GM19193 (cell line): ENCODE data around the gene DCST1.

ENCODE experiments used
- POLR2A ChIP-seq: IDR thresholded peaks from 4 replicates; pipeline ENCODE4 v1.6.1; 2011; ENCODE audit not compliant: insufficient read depth, insufficient read length; ENCODE audit errors: extremely low read depth

The DCST1 gene

GRCh38 chr1:154999571-155000410 is 33.8 kb upstream of the DCST1 start:
- no peak for TF ChIP-seq POLR2A

GRCh38 chr1:155000411-155000725 is 33.3 kb upstream of the DCST1 start:
- TF ChIP-seq POLR2A, result no peak

GRCh38 chr1:155000726-155001424 is 32.7 kb upstream of the DCST1 start:
- peak; percentile 65 for TF ChIP-seq POLR2A

- no peak for TF ChIP-seq POLR2A
Measured at GRCh38 chr1:155001425-155001674, 32.3 kb upstream of the DCST1 start.

- no peak for TF ChIP-seq POLR2A
Measured at GRCh38 chr1:155001675-155002463, 31.8 kb upstream of the DCST1 start.

- no peak for TF ChIP-seq POLR2A
Measured at GRCh38 chr1:155002464-155003226, 31.0 kb upstream of the DCST1 start, which contains the start of gene ZBTB7B. TSS of gene ZBTB7B (plus strand) at chr1:155002802. CDS start at chr1:155014661, 11,859 bp downstream.

GRCh38 chr1:155003227-155003765 is 30.3 kb upstream of the DCST1 start:
- no peak for TF ChIP-seq POLR2A

GRCh38 chr1:155003766-155004351 is 29.8 kb upstream of the DCST1 start:
- no peak for TF ChIP-seq POLR2A

- no peak for TF ChIP-seq POLR2A
Measured at GRCh38 chr1:155004352-155005075, 29.1 kb upstream of the DCST1 start.

GRCh38 chr1:155005076-155006011 is 28.3 kb upstream of the DCST1 start:
- TF ChIP-seq POLR2A, result no peak

GRCh38 chr1:155006601-155007101 is 27.0 kb upstream of the DCST1 start:
- no peak for TF ChIP-seq POLR2A

- no peak for TF ChIP-seq POLR2A
Measured at GRCh38 chr1:155007251-155007828, 26.3 kb upstream of the DCST1 start.
